ENCODE data around the gene NOX3. TPM values are rescaled to one million over a fixed set of nuclear protein-coding genes. Genes with fewer than 3 reads are reported as not detected.

NOX3 gene
- total RNA-seq, 1 donor from 2014 or later = not detected

GRCh38 chr6:155400654-155400965 lies 55.0 kb downstream of the NOX3 start:
- Histone ChIP-seq H3K36me3 (no peaks in the 10 kb centered on the region), H3K4me1 (no peaks in the 10 kb centered on the region), H3K4me3 (no peak overlapping the region), H3K9me3 (no peaks in the 10 kb centered on the region), H3K27ac (no peak overlapping the region), H3K27me3 (no peaks in the 10 kb centered on the region)
- intact Hi-C loops (cut with DNase I) = no loop called here
- TF ChIP-seq, protein P1, sequence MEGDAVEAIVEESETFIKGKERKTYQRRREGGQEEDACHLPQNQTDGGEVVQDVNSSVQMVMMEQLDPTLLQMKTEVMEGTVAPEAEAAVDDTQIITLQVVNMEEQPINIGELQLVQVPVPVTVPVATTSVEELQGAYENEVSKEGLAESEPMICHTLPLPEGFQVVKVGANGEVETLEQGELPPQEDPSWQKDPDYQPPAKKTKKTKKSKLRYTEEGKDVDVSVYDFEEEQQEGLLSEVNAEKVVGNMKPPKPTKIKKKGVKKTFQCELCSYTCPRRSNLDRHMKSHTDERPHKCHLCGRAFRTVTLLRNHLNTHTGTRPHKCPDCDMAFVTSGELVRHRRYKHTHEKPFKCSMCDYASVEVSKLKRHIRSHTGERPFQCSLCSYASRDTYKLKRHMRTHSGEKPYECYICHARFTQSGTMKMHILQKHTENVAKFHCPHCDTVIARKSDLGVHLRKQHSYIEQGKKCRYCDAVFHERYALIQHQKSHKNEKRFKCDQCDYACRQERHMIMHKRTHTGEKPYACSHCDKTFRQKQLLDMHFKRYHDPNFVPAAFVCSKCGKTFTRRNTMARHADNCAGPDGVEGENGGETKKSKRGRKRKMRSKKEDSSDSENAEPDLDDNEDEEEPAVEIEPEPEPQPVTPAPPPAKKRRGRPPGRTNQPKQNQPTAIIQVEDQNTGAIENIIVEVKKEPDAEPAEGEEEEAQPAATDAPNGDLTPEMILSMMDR (IDR thresholded peaks at IDR 0.05) = no peak
- ATAC-seq (no peak), DNase-seq (no peak)

DNA sequence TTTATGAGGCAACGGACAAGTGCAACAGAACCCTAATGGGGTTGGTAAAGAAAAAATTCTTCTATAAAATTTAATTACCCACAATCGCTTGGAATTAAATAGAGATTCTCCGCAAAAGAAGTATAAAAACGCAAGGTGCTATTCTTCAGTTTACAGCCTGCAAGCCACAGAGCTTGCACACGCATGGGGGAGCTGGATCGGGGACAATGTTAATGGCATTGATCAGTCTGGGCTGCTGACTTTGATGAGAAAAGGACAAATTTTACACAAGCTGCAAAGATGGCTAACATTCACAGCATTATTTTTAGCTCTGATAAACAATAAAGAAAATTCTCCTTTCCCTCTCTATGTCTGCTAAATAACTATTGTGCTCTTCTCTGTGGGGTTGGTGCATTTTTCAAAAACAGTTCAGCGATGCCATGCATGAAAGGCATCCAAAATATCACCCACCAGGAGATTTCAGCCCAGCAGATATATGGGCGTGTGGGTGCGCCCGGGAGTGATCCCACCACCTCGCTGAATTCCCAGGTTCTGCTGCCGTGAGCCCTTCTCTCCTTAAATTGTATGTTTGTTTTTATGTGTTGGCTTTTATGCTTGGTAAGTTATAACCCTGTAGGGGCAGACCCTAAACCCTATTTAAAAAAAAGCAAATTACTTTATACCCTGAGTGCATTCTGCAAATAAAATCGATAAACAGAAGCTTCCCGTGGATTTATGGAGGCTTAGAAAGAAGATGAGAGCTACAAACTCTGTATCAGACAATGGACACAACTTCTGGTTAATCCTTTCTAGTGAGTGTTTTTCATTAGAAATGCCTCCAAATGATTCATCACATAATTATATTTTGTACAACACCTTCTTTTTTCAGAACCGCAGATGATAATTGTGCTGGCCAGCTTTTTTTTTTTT lies 55.6 kb downstream of the NOX3 start:
- Histone ChIP-seq H3K4me3 (no peak overlapping the region), H3K27me3 (no peaks in the 10 kb centered on the region), H3K9me3 (no peaks in the 10 kb centered on the region), H3K36me3 (no peaks in the 10 kb centered on the region), H3K4me1 (no peaks in the 10 kb centered on the region), H3K27ac (no peak overlapping the region)
- TF ChIP-seq, protein P1 (IDR thresholded peaks at IDR 0.05) = no peak
- ATAC-seq (no peak), DNase-seq (no peak)
- intact Hi-C loops (cut with DNase I) = no loop called here

DNA sequence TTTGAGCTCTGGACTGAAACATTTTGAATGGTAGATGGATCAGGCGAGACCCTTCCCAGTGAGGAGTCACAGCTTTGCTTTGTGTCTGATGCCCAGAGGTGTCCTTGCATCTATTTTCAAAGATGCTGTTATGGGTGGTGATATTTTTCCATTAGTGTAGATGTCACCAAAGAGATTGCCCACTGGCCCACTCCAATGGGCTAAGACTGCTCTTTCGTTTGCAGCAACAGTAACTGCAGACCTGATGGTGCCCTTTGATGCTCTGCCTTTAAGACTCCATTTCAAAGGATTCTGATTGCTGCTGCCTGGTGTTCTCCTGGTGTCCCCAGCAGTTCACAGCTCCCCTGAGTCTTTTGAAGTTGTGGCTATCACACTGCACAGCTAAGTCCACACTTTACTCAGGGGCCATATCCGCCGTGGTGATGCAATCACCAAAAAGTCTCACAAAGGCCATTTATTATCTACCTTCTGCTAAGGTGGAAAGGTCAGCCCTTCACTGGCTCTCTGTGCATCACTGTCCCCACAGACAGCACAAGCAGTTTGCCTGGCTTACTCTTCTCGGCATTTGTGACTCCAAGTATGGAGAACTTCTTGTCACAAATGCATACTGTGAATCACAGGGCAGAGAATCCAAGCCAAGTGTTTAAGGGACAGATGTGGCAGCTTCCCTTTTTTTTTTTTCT lies 56.4 kb downstream of the NOX3 start:
- no peaks in the 10 kb centered on the region for H3K36me3 ChIP-seq
- intact Hi-C loops (cut with DNase I) = no loop called here
- TF ChIP-seq, protein P1 (IDR thresholded peaks at IDR 0.05) = no peak

DNA sequence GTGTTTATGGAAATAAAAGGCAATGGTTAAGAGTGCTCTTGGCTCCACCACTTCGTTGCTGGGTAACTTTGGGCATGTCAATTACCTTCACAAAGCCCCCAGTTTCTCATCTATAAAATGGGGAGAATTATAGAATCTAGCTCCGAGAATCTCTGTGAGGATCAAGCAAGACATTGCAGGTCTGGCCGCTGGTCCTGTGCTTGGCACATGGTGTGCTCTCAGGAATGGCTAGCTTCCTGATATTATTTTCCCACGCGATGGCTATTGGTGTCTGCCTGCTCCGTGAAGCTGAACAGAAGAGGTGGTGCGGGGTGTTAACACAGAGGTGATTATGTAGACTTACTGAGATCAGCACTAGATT lies 57.0 kb downstream of the NOX3 start:
- TF ChIP-seq, protein P1 (IDR thresholded peaks at IDR 0.05) = no peak
- intact Hi-C loops (cut with DNase I) = no loop called here
- Histone ChIP-seq H3K27me3 (no peaks in the 10 kb centered on the region), H3K27ac (no peak overlapping the region), H3K36me3 (no peaks in the 10 kb centered on the region), H3K9me3 (no peaks in the 10 kb centered on the region), H3K4me3 (no peak overlapping the region), H3K4me1 (no peaks in the 10 kb centered on the region)
- ATAC-seq = no peak
- no peak for DNase-seq

More for the DNA sequence above, 56.4 kb downstream of the NOX3 start:
- Histone ChIP-seq H3K4me1 (no peaks in the 10 kb centered on the region), H3K27me3 (no peaks in the 10 kb centered on the region), H3K9me3 (no peaks in the 10 kb centered on the region), H3K27ac (no peak overlapping the region), H3K4me3 (no peak overlapping the region)
- ATAC-seq (no peak), DNase-seq (no peak)

DNA sequence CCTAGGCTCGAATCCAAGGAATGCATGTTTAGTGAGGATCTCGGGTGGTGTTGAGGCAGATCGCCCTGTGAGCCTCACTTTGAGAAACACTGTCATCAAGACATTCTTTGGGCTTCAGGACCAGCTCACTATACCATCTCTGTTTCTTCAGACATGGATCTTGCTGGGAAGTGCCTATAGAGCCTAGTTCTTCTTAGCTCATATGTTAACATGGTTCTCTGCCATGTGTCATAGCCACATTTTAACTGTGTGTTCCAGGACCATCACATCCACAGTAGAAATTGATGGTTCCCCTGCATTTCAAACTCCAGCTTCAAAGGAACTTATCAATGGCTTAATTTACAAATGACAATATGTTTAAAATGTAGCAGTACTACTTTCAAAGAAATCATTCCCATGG lies 57.4 kb downstream of the NOX3 start:
- no peak overlapping the region for H3K27ac ChIP-seq
- no peaks in the 10 kb centered on the region for H3K4me1 ChIP-seq
- H3K27me3 ChIP-seq = no peaks in the 10 kb centered on the region
- no peak for DNase-seq
- no peak overlapping the region for H3K4me3 ChIP-seq
- intact Hi-C loops (cut with DNase I) = no loop called here
- ATAC-seq = no peak
- no peaks in the 10 kb centered on the region for H3K9me3 ChIP-seq
- no peaks in the 10 kb centered on the region for H3K36me3 ChIP-seq
- TF ChIP-seq, protein P1 (IDR thresholded peaks at IDR 0.05) = no peak

Data from upper lobe of right lung (tissue), 1 donor.